HepG2 (cell line): ENCODE measurements around the gene FAM217B. TPM values are rescaled to one million over a fixed set of nuclear protein-coding genes. Genes with fewer than 3 reads are reported as not detected.

Experiments
- DNMT1 ChIP-seq: sonication (generic); formaldehyde crosslinking; IDR thresholded peaks from 2 replicates; pipeline ENCODE4 v1.5.1; 2020; ENCODE audit warnings: mild to moderate bottlenecking, missing genetic modification reagents
- FOXC1 ChIP-seq: sonication (generic); formaldehyde crosslinking; IDR thresholded peaks from 2 replicates; pipeline ENCODE4 v1.8.0; 2022; ENCODE audit warnings: mild to moderate bottlenecking, missing genetic modification reagents, borderline replicate concordance
- HOMEZ ChIP-seq: IDR thresholded peaks from 2 replicates; pipeline ENCODE4 v1.6.1; 2016; ENCODE audit warnings: low read depth
- KLF15 ChIP-seq: sonication (generic); formaldehyde crosslinking; IDR thresholded peaks from 2 replicates; pipeline ENCODE4 v1.8.1; 2023; ENCODE audit warnings: borderline replicate concordance, mild to moderate bottlenecking, inconsistent platforms, missing genetic modification reagents, mixed read lengths
- MAF1 ChIP-seq: sonication (generic); formaldehyde crosslinking; IDR thresholded peaks from 2 replicates; pipeline ENCODE4 v1.5.0; 2020; ENCODE audit warnings: missing genetic modification reagents, borderline replicate concordance
- MTF1 ChIP-seq: sonication (generic); formaldehyde crosslinking; IDR thresholded peaks from 2 replicates; pipeline ENCODE4 v1.5.0; 2020; ENCODE audit warnings: missing genetic modification reagents
- PRDM15 ChIP-seq: sonication (generic); formaldehyde crosslinking; IDR thresholded peaks from 2 replicates; pipeline ENCODE4 v1.4.0; 2020; ENCODE audit warnings: missing genetic modification reagents
- SIX4 ChIP-seq: sonication (generic); formaldehyde crosslinking; IDR thresholded peaks from 2 replicates; pipeline ENCODE4 v1.4.0; 2020; ENCODE audit warnings: missing genetic modification reagents
- SSRP1 ChIP-seq: IDR thresholded peaks from 2 replicates; pipeline ENCODE4 v1.6.1; 2016; ENCODE audit warnings: control low read depth
- ZNF510 ChIP-seq: sonication (generic); formaldehyde crosslinking; IDR thresholded peaks from 2 replicates; pipeline ENCODE4 v1.4.0; 2020; ENCODE audit warnings: low read depth, mild to moderate bottlenecking, missing genetic modification reagents
- polyA plus RNA-seq, 8 experiments: library from polyadenylated mRNA; depleted of rRNA in 3 of 8; stranded (reverse) in 7 of 8; unstranded in 1 of 8; fragments of >200 nt; fragmentation: Illumina TruSeq in 4 of 8; extraction: Trizol in 4 of 8; gene quantifications; 2 replicates each; pipeline versions ENCODE4 v1.2.1 to v1.2.3, GENCODE V29; 2011 to 2016; ENCODE audit warnings: low read depth in 4 of 8, missing spikeins in 1 of 8, mixed read lengths in 1 of 8; ENCODE audit not compliant: insufficient read depth in 1 of 8
- total RNA-seq, 5 experiments: library from RNA; depleted of rRNA; stranded (reverse); fragments of >200 nt; fragmentation: Illumina TruSeq; extraction: Trizol; gene quantifications; 2 replicates each; pipeline ENCODE4 v1.2.3, GENCODE V29; 2016; ENCODE audit warnings: low read depth in 1 of 5
- TF ChIP-seq, protein P1 (sequence below), 2 experiments: IDR thresholded peaks; 2 replicates each; pipeline ENCODE4 v1.6.1; 2011 to 2012; ENCODE audit warnings: low read length in 2 of 2, borderline replicate concordance in 1 of 2, low read depth in 1 of 2, mild to moderate bottlenecking in 1 of 2, moderate library complexity in 1 of 2
- TF ChIP-seq, protein P2 (sequence below): sonication (generic); formaldehyde crosslinking; IDR thresholded peaks from 2 replicates; pipeline ENCODE4 v1.4.0; 2020; ENCODE audit warnings: missing genetic modification reagents, borderline replicate concordance
- TF ChIP-seq, protein P3 (sequence below): sonication (generic); formaldehyde crosslinking; IDR thresholded peaks from 2 replicates; pipeline ENCODE4 v1.5.1; 2020; ENCODE audit warnings: missing genetic modification reagents, mild to moderate bottlenecking, borderline replicate concordance

FAM217B gene
- total and polyA plus RNA-seq, 2 of the 13 experiments (the other 11 are each of a cell fraction or from before 2014, with no cell fraction given): 11.1 to 14.3 TPM

DNA sequence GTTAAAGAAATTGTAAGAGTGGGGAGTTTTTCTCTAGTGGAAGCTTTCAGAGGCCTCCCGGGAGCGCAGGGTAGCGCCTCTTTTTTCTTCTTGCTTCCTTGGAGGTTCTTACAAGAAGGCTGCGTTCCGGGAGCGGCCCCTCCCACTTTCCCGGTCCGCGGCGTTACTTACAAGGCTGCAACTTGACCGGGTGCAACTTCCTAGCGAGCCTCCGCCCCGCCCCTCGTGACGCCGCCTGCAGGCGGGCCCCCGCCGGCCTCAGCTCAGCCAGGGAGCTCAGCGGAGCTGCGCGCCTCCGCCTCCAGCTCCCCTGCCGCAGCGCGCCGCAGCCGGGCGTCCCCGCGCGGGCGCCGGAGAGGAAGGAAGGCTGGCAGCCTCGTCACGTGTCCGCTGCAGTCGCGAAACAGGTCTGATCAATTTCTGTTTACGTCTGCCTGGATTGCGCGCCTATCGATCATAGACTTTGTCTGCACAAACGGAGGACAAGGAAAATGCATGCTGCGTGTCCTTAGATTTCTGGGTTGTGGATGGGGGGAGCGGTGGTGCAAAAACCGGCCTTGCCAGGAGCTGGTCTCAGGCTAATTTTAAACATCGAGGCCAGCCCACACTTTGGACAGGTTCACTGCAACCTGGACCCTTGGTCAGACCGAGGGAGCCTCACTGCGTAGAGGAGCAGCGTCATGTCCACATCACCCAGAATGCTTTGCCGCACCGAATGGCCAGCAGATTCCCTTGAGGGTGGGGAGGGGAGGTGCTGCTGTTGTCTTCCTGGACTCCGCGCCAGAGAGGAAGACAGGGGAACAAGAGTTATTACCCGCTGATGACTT is at the start of gene FAM217B, which contains the start of gene PPP1R3D (continued):
- TF ChIP-seq PRDM15 (peak; percentile 46; the same call in 1 of the 2 replicates), KLF15 (CRISPR knock-in tag) (no peak), FOXC1 (CRISPR knock-in tag) (peak; percentile 93), SIX4 (CRISPR knock-in tag) (0 out of 2 replicates have a peak, but pooled peaks have one; percentile 45), SSRP1 (CRISPR knock-in tag) (no peak), HOMEZ (CRISPR knock-in tag) (peak; percentile 76), ZNF510 (CRISPR knock-in tag) (peak; percentile 62; the same call in 1 of the 2 replicates), MTF1 (CRISPR knock-in tag) (no peak), DNMT1 (CRISPR knock-in tag) (peak; percentile 95; the same call in 1 of the 2 replicates), MAF1 (no peak; the same call in 1 of the 2 replicates)
- TF ChIP-seq, protein P1, sequence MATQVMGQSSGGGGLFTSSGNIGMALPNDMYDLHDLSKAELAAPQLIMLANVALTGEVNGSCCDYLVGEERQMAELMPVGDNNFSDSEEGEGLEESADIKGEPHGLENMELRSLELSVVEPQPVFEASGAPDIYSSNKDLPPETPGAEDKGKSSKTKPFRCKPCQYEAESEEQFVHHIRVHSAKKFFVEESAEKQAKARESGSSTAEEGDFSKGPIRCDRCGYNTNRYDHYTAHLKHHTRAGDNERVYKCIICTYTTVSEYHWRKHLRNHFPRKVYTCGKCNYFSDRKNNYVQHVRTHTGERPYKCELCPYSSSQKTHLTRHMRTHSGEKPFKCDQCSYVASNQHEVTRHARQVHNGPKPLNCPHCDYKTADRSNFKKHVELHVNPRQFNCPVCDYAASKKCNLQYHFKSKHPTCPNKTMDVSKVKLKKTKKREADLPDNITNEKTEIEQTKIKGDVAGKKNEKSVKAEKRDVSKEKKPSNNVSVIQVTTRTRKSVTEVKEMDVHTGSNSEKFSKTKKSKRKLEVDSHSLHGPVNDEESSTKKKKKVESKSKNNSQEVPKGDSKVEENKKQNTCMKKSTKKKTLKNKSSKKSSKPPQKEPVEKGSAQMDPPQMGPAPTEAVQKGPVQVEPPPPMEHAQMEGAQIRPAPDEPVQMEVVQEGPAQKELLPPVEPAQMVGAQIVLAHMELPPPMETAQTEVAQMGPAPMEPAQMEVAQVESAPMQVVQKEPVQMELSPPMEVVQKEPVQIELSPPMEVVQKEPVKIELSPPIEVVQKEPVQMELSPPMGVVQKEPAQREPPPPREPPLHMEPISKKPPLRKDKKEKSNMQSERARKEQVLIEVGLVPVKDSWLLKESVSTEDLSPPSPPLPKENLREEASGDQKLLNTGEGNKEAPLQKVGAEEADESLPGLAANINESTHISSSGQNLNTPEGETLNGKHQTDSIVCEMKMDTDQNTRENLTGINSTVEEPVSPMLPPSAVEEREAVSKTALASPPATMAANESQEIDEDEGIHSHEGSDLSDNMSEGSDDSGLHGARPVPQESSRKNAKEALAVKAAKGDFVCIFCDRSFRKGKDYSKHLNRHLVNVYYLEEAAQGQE (IDR thresholded peaks at IDR 0.05; ENCODE audit: borderline replicate concordance in 1 of 2, low read depth in 1 of 2, low read length in 2 of 2): peak in 1 of 2 experiments; percentile 43; a peak in 1 of 4 replicates
- TF ChIP-seq, protein P2, sequence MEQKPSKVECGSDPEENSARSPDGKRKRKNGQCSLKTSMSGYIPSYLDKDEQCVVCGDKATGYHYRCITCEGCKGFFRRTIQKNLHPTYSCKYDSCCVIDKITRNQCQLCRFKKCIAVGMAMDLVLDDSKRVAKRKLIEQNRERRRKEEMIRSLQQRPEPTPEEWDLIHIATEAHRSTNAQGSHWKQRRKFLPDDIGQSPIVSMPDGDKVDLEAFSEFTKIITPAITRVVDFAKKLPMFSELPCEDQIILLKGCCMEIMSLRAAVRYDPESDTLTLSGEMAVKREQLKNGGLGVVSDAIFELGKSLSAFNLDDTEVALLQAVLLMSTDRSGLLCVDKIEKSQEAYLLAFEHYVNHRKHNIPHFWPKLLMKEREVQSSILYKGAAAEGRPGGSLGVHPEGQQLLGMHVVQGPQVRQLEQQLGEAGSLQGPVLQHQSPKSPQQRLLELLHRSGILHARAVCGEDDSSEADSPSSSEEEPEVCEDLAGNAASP: peak; percentile 55
- TF ChIP-seq, protein P3, sequence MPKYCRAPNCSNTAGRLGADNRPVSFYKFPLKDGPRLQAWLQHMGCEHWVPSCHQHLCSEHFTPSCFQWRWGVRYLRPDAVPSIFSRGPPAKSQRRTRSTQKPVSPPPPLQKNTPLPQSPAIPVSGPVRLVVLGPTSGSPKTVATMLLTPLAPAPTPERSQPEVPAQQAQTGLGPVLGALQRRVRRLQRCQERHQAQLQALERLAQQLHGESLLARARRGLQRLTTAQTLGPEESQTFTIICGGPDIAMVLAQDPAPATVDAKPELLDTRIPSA (CRISPR knock-in tag): no peak
